D721Med (cell line): Measurements from ENCODE around the gene EPHB1.

ENCODE experiments used
- DNase-seq: peaks from one replicate; pipeline ENCODE4 v3.0.0; 2011; ENCODE audit warnings: low spot score; ENCODE audit not compliant: insufficient read length
- FAIRE-seq: peaks from 2 replicates; lab custom pipeline; 2011; peaks lifted over from hg19 to GRCh38; lab: Jason Lieb, UNC
- TF ChIP-seq, protein P1 (sequence below): IDR thresholded peaks from 2 replicates; pipeline ENCODE4 v1.5.1; 2012; ENCODE audit warnings: mild to moderate bottlenecking, control low read depth; ENCODE audit not compliant: insufficient read depth; ENCODE audit errors: missing control alignments

Gene EPHB1

DNA sequence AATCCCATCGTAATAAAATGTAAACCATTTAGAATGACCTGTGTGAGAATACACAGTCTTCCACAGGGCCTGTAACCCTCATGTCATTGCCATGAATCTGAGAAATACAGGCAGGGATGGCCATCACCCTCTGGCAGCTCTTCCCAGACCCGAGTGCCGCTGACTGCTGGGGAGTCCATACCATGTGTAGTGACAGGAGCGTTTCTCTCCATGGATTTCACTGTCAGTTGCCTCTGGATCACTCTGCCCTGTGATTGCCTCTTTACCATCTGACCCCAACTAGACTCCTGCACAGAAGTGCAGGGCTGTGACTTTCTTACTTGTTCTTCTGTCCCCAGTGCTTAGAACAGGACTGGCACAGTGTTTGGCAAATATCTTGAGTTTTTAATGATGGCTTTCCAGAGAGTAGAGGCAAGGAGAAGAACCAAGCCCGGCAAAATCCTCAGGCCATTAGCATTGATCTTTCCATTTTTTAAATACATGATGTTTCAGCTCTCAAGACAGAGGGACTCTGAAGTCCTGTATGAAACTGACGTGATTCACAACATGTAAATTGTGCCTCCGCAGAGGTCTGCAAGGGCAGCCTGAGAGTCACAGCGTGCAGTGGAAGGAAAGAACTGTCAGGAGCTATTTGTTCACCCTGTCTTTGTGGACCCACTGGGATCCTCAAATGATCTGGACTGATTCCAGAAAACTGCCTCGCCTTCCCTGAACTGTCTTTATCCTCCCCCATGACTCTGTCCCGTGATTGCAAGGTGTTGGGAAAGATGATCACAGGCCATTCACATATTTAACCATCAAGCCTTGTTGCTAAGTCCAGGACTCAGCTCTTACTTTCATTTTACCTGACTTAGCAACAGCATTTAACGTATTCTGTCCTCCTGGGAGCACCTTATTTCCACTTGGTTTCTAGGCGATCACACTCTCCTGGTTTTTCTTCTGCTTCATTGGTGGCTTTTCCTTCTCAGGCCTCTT, 354.9 kb downstream of the EPHB1 start:
- DNase-seq = no peak
- TF ChIP-seq, protein P1, sequence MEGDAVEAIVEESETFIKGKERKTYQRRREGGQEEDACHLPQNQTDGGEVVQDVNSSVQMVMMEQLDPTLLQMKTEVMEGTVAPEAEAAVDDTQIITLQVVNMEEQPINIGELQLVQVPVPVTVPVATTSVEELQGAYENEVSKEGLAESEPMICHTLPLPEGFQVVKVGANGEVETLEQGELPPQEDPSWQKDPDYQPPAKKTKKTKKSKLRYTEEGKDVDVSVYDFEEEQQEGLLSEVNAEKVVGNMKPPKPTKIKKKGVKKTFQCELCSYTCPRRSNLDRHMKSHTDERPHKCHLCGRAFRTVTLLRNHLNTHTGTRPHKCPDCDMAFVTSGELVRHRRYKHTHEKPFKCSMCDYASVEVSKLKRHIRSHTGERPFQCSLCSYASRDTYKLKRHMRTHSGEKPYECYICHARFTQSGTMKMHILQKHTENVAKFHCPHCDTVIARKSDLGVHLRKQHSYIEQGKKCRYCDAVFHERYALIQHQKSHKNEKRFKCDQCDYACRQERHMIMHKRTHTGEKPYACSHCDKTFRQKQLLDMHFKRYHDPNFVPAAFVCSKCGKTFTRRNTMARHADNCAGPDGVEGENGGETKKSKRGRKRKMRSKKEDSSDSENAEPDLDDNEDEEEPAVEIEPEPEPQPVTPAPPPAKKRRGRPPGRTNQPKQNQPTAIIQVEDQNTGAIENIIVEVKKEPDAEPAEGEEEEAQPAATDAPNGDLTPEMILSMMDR = no peak
- FAIRE-seq = no peak

DNA sequence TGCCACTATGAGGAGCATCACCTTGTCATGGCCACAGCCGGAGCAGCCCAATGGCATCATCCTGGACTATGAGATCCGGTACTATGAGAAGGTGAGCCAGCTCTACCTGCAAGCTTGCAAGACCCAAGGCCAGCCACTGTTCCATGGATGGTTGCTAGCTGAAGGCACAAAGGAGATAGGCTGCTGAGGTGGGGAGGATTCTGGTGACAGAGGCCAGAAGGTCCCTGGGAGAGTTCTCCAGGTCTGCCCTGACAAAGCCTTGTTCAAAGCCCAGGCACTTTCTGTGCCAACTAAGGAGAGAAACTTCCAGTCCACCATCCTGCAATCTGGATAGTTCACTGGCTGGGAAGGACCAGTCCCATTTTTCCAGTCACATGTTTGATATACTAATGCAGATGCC, 359.1 kb downstream of the EPHB1 start:
- TF ChIP-seq, protein P1 = no peak
- FAIRE-seq = no peak
- DNase-seq = no peak

DNA sequence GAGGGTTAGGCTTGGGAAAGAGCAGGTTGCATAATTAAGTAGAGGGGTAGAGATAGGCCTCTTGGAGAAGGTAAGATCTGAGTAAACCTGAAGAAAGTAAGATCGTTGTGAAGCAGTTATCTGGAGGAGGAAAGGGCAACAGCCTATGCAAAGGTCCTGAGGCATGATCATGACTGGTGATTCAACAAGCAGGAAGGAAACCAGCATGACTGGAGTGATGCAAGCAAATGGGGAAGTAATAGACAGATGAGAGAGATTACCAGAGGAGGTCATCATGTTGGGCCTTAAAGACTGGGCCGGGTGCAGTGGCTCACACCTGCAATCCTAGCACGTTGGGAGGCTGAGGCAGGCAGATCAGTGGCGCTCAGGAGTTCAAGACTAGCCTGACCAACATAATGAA, 360.2 kb downstream of the EPHB1 start:
- DNase-seq (no peak), FAIRE-seq (no peak)
- TF ChIP-seq, protein P1 = no peak

DNA sequence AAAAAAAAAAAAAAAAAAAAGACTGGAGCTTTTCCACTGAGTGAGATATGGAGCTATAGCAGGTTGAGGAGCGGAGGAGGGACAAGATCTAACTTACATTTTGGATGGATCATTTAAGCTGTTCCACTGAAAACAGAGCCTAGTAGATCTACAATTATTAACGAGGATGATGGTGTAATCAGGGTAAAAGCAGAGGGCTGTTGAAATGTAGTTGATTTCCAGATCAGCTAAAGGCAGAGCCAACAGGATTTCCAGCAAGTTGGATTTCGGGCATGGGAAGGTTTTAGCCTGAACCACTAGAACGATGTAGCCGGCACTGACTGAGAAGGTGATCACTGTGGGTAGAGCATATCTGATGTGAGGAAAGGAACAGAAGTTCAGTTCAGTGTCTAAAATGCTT, 360.7 kb downstream of the EPHB1 start:
- TF ChIP-seq, protein P1 = no peak
- FAIRE-seq = no peak

DNA sequence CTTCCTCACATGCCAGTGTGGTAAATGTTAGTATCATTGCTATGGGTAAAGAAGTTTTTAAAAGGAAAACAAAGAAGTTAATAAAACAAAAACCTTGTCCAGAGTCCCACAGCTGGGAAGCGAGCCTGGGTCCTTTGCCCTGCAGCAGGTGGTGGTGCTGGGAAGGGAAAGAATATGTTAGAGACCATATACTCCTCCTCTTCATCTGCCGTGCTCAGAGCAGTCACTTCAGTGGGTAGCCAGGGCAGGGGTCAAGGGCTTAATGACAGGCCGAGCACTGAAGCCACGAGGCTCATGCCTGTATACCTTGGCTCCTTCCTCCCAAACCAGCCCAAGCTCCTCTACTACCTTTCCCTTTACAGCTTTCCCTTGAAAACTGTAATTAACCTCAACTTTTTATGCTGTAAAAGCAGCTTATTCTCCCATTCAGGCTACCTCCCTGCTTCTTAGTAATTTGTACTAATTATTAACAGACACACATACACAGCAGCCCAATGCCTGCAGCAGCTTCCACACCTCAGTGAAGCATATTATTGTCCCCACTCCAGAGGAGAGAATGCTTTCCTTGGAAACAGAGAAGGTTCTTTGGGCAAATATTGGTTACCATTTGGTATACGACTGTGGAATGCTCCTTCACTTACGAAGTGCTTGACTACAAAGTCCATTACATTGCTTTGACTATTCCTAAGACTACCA, 362.1 kb downstream of the EPHB1 start:
- TF ChIP-seq, protein P1 = no peak
- DNase-seq = no peak
- FAIRE-seq = no peak

More for the DNA sequence above, 360.7 kb downstream of the EPHB1 start:
- DNase-seq = no peak

DNA sequence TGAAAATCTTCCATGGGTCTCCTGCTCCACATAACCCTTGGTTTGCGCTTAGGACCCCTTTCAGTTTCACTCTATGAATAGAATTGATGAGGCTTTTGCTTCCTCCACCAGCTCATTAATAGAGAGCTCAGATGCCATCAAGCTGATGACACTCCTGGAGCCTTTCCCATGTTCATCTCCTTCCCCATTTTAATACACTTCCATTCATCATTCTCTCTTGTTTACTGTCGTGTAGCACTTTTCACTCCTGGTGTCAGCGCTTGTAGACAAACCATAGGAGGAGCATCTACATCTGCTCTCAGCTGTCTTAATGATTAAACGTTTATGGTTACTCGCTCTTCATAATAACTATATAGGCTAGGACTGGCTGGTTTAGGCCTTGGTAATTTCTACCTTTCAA, 363.5 kb downstream of the EPHB1 start:
- DNase-seq (no peak), FAIRE-seq (no peak)
- TF ChIP-seq, protein P1 = no peak
